GM12892 (cell line): Measurements from ENCODE around the gene ALPG.
"Not testable (repeated sequence)": the region's sequence is repeated elsewhere in the genome, so short reads cannot be mapped to it uniquely, and the experiment has no call there.

Experiments used
- DNase-seq: peaks from one replicate; pipeline ENCODE4 v3.0.0; 2011; ENCODE audit not compliant: insufficient read length
- FAIRE-seq: peaks from 2 replicates; lab custom pipeline; 2011; peaks lifted over from hg19 to GRCh38; lab: Jason Lieb, UNC
- POLR2A ChIP-seq: IDR thresholded peaks from 2 replicates; pipeline ENCODE4 v1.6.1; 2011; ENCODE audit warnings: low read depth, low read length, control low read depth
- POLR2AphosphoS5 ChIP-seq: IDR thresholded peaks from 2 replicates; pipeline ENCODE4 v1.6.1; 2011; ENCODE audit warnings: low read depth, low read length, control low read depth
- TAF1 ChIP-seq: IDR thresholded peaks from 2 replicates; pipeline ENCODE4 v1.6.1; 2011; ENCODE audit warnings: low read depth, mild to moderate bottlenecking, control low read depth, low read length, borderline replicate concordance

Gene ALPG

DNA sequence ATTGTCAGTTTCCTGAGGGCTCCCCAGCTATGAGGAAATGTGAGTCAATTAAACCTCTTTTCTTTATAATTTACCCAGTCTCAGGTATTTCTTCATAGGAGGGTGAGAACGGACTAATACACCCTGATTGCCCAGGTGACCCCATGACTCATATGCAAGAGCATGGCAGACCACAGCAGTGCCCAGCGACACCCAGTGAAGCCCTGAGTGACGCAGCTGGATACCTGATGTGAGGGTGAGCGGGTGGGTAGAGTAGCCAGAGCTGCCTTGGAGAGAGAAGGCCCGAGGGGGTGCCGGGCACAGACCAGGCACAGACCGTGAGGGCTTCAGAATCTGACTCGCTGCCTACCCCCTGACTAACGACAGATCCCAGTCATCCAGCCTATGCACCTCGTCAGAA, 15.4 kb downstream of the ALPG start:
- TF ChIP-seq POLR2A, result no peak
- TF ChIP-seq POLR2AphosphoS5, result no peak
- no peak for TF ChIP-seq TAF1
- DNase-seq (no peak), FAIRE-seq (no peak)

DNA sequence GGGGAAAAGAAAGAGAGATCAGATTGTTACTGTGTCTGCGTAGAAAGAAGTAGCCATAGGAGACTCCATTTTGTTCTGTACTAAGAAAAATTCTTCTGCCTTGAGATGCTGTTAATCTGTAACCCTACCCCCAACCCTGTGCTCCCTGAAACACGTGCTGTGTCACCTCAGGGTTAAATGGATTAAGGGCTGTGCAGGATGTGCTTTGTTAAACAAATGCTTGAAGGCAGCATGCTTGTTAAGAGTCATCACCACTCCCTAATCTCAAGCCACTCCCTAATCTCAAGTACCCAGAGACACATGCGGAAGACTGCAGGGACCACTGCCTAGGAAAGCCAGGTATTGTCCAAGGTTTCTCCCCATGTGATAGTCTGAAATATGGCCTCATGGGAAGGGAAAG, 16.4 kb downstream of the ALPG start:
- not testable (repeated sequence) for DNase-seq, FAIRE-seq

DNA sequence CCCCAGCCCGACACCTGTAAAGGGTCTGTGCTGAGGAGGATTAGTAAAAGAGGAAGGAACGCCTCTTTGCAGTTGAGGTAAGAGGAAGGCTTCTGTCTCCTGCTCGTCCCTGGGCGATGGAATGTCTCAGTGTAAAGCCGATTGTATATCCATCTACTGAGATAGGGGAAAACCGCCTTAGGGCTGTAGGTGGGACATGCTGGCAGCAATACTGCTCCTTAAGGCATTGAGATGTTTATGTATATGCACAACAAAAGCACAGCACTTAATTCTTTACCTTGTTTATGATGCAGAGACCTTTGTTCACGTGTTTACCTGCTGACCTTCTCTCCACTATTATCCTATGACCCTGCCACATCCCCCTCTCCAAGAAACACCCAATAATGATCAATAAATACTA, 16.8 kb downstream of the ALPG start:
- not testable (repeated sequence) for FAIRE-seq, DNase-seq

DNA sequence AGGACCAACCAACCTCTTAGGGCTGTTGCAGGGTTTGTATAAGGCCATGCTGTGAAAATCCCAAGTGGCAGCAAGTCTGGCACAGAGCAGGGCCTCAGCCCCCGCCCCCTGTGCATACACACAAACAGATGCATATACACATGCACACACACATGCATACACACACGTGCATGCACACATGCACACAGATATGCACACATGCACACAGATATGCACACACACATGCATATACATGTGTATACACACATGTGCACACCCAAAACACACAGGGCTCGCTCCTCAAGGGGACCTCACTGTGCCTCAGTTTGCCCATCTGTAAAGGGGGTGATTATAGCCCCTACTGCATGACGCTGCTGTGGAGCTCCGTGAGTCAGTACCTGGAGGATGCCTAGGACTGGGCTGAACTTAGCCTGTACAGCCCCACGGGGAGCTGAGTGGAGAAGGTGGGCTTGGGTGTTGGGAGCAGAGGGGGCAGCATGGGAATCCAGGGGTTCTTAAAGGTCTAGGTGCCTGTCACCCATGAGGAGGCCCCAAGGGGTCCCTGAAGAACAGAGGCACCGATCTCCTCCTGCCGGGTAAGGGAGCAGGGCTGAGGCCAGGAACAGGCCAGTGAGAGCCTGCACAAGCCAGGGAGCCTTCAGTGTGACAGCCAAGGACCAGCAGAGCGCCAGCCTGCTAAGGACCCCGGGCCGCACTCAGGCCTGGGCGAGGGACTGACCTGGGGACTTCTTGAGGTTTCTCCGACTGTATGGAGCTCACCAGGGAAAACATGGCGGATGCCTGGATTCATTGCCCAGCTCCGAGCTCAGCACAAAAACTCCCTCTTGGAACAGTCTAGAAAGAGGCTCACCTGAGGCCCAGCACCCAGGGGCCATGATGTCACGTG, 25.3 kb downstream of the ALPG start:
- TF ChIP-seq TAF1 (no peak), POLR2A (no peak), POLR2AphosphoS5 (no peak)
- FAIRE-seq (no peak), DNase-seq (no peak)

DNA sequence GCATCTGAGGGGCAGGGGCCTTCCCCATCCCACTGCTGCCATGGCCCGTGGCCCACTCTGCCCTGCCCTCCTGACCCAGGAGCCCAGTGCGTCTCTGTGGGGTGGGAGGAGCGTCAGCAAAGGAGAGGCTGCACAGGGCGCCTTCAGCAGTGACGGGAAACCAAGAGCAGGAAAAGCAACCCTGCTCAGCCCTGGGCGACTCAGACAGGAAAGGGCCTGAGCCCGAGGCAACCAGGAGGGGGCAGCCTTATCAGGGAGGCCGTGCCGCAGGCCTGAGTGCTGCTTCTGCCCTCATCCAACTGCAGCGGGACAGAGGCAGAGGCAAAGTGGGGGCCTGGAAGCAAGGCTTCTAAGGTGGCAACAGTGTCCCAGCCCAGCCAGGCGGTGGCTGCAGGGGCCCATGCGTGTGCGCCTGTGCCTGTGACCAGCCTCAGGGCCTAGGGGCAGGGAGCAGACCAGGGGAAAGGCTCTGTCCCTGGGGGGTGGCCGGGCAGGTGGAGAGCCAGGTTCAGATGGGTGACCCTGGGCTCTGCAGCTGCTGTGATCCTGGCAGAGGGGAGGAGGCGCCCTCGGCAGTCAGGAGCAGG, 26.0 kb downstream of the ALPG start:
- no peak for DNase-seq
- FAIRE-seq, result no peak
- TF ChIP-seq TAF1 (no peak), POLR2AphosphoS5 (no peak), POLR2A (no peak)

DNA sequence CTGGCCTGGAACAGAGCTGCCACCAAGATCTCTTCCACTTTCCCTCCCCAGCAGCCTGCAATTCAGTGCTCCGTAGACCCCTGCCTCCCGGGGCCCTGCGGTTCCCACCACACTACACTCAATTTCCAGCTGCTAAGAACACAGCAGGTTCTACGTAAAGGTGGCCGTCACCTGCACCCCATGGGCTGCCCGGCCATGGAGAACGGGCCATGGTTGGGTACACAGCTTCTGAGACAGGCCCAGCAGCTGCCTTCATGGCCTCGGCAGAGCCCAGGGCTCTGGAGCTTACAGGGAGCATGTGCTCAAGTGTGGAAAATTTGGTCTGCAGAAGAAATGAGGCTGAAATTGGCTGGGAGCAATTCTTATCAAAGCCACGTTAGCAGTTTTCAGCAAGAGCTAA, 27.0 kb downstream of the ALPG start:
- not testable (repeated sequence) for DNase-seq
- FAIRE-seq, result peak; percentile 44

DNA sequence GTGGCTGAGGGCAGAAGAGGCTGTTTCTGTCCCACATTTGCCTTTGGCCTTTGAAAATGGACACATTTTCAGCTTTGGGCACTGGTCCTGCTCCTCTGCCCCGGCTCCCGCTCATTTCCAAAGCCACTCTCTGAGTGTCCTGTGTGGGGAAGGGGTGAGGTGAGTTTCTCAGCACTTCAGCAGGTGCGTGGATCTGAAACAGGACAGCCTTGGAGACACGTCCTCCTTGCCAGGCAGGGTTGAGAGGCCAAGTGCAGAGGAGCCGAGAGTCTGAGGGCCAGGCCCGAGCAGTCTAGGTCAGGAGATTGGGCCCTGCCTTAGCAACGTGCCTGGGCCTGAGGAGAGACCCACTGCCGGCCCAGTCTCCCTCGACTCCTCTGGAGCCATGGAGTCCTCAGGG, 27.4 kb downstream of the ALPG start:
- no peak for TF ChIP-seq POLR2AphosphoS5
- no peak for TF ChIP-seq POLR2A
- no peak for TF ChIP-seq TAF1
- no peak for FAIRE-seq
- DNase-seq, result no peak

DNA sequence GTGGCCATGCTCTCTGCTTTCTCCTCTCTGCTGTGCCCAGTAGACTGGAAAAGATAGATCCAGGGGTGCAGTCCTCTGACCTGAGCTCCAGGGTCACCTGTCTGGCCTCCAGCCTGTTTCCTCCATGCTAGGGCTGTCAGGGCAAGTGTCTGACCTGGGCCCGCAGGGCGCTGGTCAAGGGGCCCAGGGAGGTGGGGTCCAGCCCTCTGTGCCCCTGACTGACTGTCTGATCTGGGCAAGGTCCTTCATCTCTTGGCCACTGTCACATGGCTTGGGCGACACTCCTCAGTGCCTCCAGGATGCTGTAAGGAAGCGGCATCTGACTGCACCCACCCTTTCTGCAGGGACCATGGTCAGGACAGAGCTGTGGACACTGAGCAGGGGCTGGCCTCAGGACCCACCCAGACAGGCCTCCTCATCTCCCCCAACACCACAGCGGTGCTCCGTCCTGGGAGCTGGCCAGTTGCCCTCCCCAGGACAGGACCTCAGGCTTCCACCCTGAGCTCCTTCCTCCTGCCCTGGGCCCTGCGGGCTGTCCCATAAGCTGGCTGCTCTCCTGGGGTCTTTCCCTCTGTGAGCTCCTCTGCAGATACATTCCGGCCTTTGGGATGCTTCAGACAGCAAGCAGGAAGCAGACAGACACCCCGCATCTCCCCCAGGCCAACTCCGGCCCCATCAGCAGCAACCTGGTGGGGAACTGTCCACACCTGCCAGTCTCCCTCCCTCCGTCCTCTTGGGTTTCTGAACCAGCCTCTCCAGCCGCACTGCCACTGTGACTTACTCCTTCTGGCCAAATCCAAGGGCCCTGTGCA, 28.1 kb downstream of the ALPG start:
- FAIRE-seq, result no peak
- no peak for TF ChIP-seq POLR2AphosphoS5
- no peak for TF ChIP-seq TAF1
- no peak for TF ChIP-seq POLR2A
- no peak for DNase-seq

DNA sequence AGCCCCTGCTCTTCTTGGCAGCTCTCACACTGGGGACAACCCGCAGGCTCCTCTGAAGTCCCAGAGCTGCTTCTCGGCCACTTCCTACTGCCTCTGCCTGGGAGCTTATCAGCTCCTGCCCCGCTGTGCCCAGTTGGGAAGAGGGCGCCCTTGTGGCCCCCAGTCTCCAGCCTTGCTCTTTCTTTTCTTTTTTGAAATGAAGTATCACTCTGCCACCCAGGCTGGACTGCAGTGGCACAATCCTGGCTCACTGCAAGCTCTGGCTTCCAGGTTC, 28.7 kb downstream of the ALPG start:
- no peak for TF ChIP-seq TAF1
- no peak for TF ChIP-seq POLR2AphosphoS5
- no peak for TF ChIP-seq POLR2A
- FAIRE-seq (no peak), DNase-seq (no peak)

DNA sequence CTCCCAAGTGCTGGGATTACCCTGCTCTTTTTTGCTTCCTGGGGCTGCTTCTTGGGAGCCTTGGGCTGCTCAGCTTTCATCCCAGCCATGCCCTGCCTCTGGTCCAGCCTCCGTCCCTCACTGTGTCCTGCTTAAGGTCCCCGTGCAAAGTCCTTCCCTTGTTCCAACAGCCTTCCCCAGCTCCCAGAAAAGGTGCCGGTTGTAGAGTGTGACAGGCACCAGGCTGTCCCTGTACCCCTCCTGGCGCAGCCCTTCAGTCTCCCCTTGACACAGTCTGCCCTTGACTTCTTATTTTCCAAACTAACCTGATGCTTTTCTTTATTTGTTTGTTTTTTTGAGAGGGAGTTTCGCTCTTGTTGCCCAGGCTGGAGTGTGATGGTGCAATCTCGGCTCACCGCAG, 29.2 kb downstream of the ALPG start:
- no peak for FAIRE-seq
- no peak for DNase-seq
- no peak for TF ChIP-seq TAF1
- TF ChIP-seq POLR2A, result no peak
- no peak for TF ChIP-seq POLR2AphosphoS5

DNA sequence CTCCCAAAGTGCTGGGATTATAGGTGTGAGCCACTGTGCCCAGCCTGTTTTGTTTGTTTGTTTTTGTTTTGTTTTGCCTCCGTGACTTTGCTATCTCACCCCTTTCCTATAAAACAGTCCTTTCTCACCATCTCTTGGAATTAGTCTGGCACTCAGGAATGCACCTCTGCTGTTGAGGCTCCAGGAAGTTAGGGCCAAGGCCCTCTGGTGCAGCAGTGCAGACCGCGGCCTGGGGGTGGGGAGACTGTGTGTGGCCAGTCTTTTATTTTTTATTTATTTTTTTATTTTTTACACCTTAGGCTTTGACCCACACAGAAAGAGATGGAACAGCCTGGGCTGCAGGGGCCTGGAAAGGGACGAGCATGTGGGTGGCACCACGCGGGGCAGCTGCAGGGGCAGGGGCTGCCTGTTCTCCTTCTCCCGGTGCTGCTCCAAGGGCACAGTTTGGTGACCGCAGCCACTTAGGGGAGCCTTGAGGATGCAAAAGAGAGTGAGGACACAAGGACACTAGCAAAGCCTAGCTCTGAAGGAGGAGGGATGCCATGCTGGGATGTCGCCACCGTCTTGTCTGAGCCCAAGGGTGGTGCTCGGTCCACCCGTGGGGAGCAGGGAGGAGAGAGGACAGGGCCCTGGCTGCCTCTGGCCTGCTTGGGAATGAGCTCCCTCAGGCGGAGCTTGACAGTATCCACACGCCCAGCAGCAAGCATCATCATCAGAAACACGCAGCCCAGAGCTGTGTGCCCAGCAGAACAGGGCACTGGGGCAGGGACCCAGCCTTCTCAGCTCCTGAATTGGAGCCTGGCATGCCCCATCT, 29.9 kb downstream of the ALPG start:
- no peak for FAIRE-seq
- DNase-seq, result no peak
- TF ChIP-seq TAF1 (no peak), POLR2A (no peak), POLR2AphosphoS5 (no peak)
